CD4-positive, alpha-beta T cell (primary cell): ENCODE measurements around the gene ABHD17C. TPM values are rescaled to one million over a fixed set of nuclear protein-coding genes. Genes with fewer than 3 reads are reported as not detected.

Experiments
- ATAC-seq: fragments of 200-7000 bp; cut with Tn5 transposase; one replicate; pipeline ENCODE4 v1.10.0; 2022; ENCODE audit warnings: mild to moderate bottlenecking; ENCODE audit not compliant: poor library complexity
- CTCF ChIA-PET: fragments of 350-600 bp; sonication (Branson Sonifier 250); formaldehyde crosslinking; loops from one replicate; lab custom pipeline; 2021; ENCODE audit warnings: antibody characterized with exemption, inconsistent platforms; lab: Charles Lee
- POLR2A ChIA-PET: fragments of 350-600 bp; sonication (Branson Sonifier 250); formaldehyde crosslinking; loops from one replicate; lab custom pipeline; 2021; ENCODE audit warnings: antibody characterized with exemption, inconsistent platforms; lab: Charles Lee
- DNase-seq, 14 experiments: peaks; one replicate each; pipeline ENCODE4 v3.0.0-alpha.2; 2013 to 2020; ENCODE audit warnings: mixed read lengths in 2 of 14
- H3K27ac ChIP-seq, 2 donors: one replicate each; pipeline versions ENCODE4 v1.5.1 to v1.7.0; 2013; ENCODE audit warnings: low read length in 2 of 2, low read depth in 1 of 2, mild to moderate bottlenecking in 1 of 2
- H3K27me3 ChIP-seq, 2 experiments: 1 replicate in 1 of 2; 2 replicates in 1 of 2; pipeline versions ENCODE4 v1.6.1 to v1.7.0; 2013; ENCODE audit warnings: low read length in 2 of 2, control low read depth in 1 of 2, mild to moderate bottlenecking in 1 of 2, moderate library complexity in 1 of 2; ENCODE audit not compliant: insufficient read depth in 2 of 2, control insufficient read depth in 1 of 2
- H3K36me3 ChIP-seq: one replicate; pipeline ENCODE4 v1.6.1; 2013; ENCODE audit warnings: low read length, control low read depth; ENCODE audit not compliant: insufficient read depth
- H3K4me1 ChIP-seq: one replicate; pipeline ENCODE4 v1.6.1; 2013; ENCODE audit warnings: low read length, control low read depth; ENCODE audit not compliant: insufficient read depth
- H3K4me3 ChIP-seq: one replicate; pipeline ENCODE4 v1.5.1; 2013; ENCODE audit warnings: mild to moderate bottlenecking, low read length, moderate library complexity
- H3K9me3 ChIP-seq, 2 experiments: 1 replicate in 1 of 2; 2 replicates in 1 of 2; pipeline versions ENCODE4 v1.6.1 to v1.7.0; 2013; ENCODE audit warnings: low read length in 2 of 2, mild to moderate bottlenecking in 2 of 2, control low read depth in 1 of 2, moderate library complexity in 1 of 2; ENCODE audit not compliant: control insufficient read depth in 1 of 2, insufficient read depth in 1 of 2
- H3K27ac Mint-ChIP-seq: one replicate; pipeline ENCODE4 v1.8.0; 2020; ENCODE audit warnings: mixed read lengths
- H3K27me3 Mint-ChIP-seq: one replicate; pipeline ENCODE4 v1.8.0; 2021; ENCODE audit warnings: mixed read lengths
- H3K36me3 Mint-ChIP-seq: one replicate; pipeline ENCODE4 v1.8.0; 2021; ENCODE audit warnings: low read depth, mixed read lengths
- H3K4me1 Mint-ChIP-seq: one replicate; pipeline ENCODE4 v1.8.0; 2021; ENCODE audit warnings: low read depth, mixed read lengths
- H3K4me3 Mint-ChIP-seq: one replicate; pipeline ENCODE4 v1.8.0; 2020; ENCODE audit warnings: mild to moderate bottlenecking, mixed read lengths
- H3K9me3 Mint-ChIP-seq: one replicate; pipeline ENCODE4 v1.8.0; 2020; ENCODE audit warnings: mixed read lengths
- intact Hi-C, 2 experiments: fragments of 100-400 bp; cut with DNase I in 1 of 2; cut with micrococcal nuclease in 1 of 2; formaldehyde crosslinking; loops; one replicate each; pipeline versions ENCODE4 v1.15.1 to v1.9.0; 2023 to 2025; cut with DNase I, micrococcal nuclease
- total RNA-seq, 174 experiments: library from RNA in 2 of 174; stranded (reverse) in 2 of 174; gene quantifications; one replicate each; pipeline ENCODE4 v1.2.3 and lab custom pipeline; 2021 to 2026
- TF ChIP-seq, protein P1 (sequence below): fragments of 200-600 bp; IDR thresholded peaks from one replicate; pipeline ENCODE4 v1.8.0; 2022; ENCODE audit warnings: antibody characterized with exemption, mild to moderate bottlenecking

The ABHD17C gene
- total RNA-seq, 2 experiments from 2014 or later, result 0.33 to 0.59 TPM

- ChIA-PET CTCF (no interaction called here), POLR2A (no interaction called here)
- no peaks in the 10 kb centered on the region for H3K4me1 Mint-ChIP-seq
- no peak overlapping the region for H3K4me3 ChIP-seq
- peaks cover 38% of the 10 kb centered on the region for H3K27me3 Mint-ChIP-seq
- intact Hi-C loops, result loop anchor here in 1 of 2 experiments (5.0 kb wide), 1 partner anchor 1087 kb away; no protein-coding TSS in a partner anchor
- no peaks in the 10 kb centered on the region for H3K36me3 ChIP-seq
- H3K36me3 Mint-ChIP-seq, result no peaks in the 10 kb centered on the region
- no peak overlapping the region for H3K27ac Mint-ChIP-seq
- ATAC-seq, result no peak
- H3K4me3 Mint-ChIP-seq, result no peak overlapping the region
- H3K9me3 ChIP-seq, result no peaks in the 10 kb centered on the region
- TF ChIP-seq, protein P1, sequence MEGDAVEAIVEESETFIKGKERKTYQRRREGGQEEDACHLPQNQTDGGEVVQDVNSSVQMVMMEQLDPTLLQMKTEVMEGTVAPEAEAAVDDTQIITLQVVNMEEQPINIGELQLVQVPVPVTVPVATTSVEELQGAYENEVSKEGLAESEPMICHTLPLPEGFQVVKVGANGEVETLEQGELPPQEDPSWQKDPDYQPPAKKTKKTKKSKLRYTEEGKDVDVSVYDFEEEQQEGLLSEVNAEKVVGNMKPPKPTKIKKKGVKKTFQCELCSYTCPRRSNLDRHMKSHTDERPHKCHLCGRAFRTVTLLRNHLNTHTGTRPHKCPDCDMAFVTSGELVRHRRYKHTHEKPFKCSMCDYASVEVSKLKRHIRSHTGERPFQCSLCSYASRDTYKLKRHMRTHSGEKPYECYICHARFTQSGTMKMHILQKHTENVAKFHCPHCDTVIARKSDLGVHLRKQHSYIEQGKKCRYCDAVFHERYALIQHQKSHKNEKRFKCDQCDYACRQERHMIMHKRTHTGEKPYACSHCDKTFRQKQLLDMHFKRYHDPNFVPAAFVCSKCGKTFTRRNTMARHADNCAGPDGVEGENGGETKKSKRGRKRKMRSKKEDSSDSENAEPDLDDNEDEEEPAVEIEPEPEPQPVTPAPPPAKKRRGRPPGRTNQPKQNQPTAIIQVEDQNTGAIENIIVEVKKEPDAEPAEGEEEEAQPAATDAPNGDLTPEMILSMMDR, result no peak
- peaks cover 2 to 12% of the 10 kb centered on the region in 2 experiments for H3K27me3 ChIP-seq
- no peak overlapping the region for H3K27ac ChIP-seq
- H3K4me1 ChIP-seq, result no peaks in the 10 kb centered on the region
- no peaks in the 10 kb centered on the region for H3K9me3 Mint-ChIP-seq
- DNase-seq, result no peak
Observed at GRCh38 chr15:80684697-80685096, 10.4 kb upstream of the ABHD17C start.

- Mint-ChIP-seq H3K9me3 (no peaks in the 10 kb centered on the region), H3K27ac (no peak overlapping the region), H3K4me3 (no peak overlapping the region), H3K4me1 (no peaks in the 10 kb centered on the region), H3K36me3 (no peaks in the 10 kb centered on the region), H3K27me3 (peaks cover 28% of the 10 kb centered on the region)
- Histone ChIP-seq H3K36me3 (no peaks in the 10 kb centered on the region), H3K4me1 (no peaks in the 10 kb centered on the region), H3K27me3 (peaks cover 2 to 12% of the 10 kb centered on the region in 2 experiments), H3K4me3 (no peak overlapping the region), H3K27ac (no peak overlapping the region), H3K9me3 (no peaks in the 10 kb centered on the region)
- TF ChIP-seq, protein P1, result no peak
- POLR2A ChIA-PET, result interaction anchor here (0.6 kb wide), 1 partner anchor 11 kb away, joined by 3 read pairs; no protein-coding TSS in a partner anchor
- intact Hi-C loops, result no loop called here
- no peak for DNase-seq
- CTCF ChIA-PET, result no interaction called here
- ATAC-seq, result no peak
Observed at GRCh38 chr15:80685628-80686027, 9.5 kb upstream of the ABHD17C start.

GRCh38 chr15:80689294-80689693, 5.8 kb upstream of the ABHD17C start:
- Mint-ChIP-seq H3K27me3 (peaks cover 13% of the 10 kb centered on the region), H3K9me3 (no peaks in the 10 kb centered on the region), H3K4me1 (peaks cover 4% of the 10 kb centered on the region), H3K36me3 (peaks cover under 1% of the 10 kb centered on the region), H3K4me3 (no peak overlapping the region), H3K27ac (no peak overlapping the region)
- Histone ChIP-seq H3K27ac (no peak overlapping the region), H3K4me1 (peaks cover 2% of the 10 kb centered on the region), H3K4me3 (no peak overlapping the region), H3K27me3 (peaks cover 0 to 2% of the 10 kb centered on the region in 2 experiments), H3K9me3 (no peaks in the 10 kb centered on the region), H3K36me3 (no peaks in the 10 kb centered on the region)
- TF ChIP-seq, protein P1, result no peak
- ChIA-PET CTCF (no interaction called here), POLR2A (no interaction called here)
- ATAC-seq (no peak), DNase-seq (no peak)
- intact Hi-C loops, result no loop called here
